Colon (tissue), 2 donors: Measurements from ENCODE around the gene UCK2.

Experiments
- FAIRE-seq: peaks from 2 replicates; lab custom pipeline; 2012; peaks lifted over from hg19 to GRCh38; lab: Jason Lieb, UNC
- donor health status: control.
- donor health status: control.

UCK2 gene

DNA sequence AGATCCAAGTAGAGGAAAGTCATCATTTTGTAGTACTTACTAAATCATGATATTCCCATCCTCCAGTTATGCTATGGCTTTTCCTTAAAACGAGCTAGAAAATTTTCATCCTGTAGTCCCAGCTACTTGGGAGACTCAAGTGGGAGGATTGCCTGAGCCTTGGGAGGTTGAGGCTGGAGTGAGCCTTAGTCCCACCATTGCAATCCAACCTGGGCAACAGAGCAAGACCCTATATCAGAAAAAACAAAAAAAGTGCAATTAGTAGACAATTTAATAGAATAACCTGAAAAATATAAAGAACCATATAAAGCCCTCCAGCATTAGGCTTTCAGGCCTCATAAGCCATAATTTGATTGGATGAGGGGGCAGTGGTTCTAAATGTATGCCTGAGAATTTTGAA is 6.8 kb downstream of the UCK2 start:
- no peak for FAIRE-seq

DNA sequence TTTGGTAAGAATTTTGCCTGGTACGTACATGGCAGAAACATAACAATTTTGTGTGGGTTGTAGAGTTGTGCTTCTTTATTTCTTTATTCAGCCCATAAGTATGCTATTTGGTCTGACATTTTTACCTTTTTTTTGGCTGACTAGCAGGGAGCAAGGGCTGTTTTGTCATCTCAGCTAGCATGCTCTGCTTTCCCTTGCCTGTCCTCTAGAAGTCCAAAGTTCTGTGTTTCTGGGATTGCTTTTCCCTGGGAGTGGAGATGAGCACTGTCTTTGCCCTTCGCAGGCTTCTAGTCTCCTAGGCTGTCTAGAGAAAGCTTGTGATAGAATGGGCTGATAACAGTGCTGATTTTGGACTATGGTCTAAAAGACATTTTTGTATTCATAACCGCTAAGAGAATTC is 7.5 kb downstream of the UCK2 start:
- FAIRE-seq: no peak

DNA sequence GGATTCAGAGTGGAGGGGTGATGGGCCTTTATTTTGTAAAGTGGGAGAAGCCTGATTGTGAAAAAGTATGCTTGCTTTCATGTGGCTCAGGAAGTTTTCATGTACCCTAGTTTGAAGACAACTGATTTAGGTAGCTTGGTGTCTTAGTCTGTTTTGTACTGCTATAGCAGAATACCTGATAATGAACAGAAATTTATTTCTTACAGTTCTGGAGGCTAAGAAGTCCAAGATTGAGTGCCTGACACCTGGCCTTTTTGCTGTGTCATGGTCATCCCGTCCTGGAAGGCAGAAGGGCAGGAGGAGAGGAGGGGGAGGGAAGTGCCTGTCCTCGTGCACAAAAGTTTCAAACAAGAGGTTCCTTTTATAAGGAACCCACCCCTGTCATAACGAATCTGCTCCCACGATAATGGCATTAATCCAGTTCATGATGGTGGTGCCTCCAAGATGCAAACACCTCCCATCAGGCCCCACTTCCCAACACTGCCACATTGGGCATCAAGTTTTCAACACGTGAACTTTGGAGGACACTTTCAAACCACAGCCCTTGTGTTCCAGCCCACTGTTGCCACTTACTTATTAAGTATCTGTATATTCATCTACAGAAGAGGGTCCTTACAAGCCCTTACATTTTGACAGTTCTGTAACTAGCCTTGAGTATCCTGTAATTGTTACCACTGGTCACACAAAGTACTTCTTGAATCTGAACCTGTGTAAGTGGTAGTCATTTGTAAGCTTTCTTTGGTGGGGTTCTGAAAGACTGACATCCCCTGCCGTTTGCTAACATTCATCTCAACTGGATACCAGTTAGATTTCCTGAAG is 9.5 kb downstream of the UCK2 start:
- FAIRE-seq: no peak

DNA sequence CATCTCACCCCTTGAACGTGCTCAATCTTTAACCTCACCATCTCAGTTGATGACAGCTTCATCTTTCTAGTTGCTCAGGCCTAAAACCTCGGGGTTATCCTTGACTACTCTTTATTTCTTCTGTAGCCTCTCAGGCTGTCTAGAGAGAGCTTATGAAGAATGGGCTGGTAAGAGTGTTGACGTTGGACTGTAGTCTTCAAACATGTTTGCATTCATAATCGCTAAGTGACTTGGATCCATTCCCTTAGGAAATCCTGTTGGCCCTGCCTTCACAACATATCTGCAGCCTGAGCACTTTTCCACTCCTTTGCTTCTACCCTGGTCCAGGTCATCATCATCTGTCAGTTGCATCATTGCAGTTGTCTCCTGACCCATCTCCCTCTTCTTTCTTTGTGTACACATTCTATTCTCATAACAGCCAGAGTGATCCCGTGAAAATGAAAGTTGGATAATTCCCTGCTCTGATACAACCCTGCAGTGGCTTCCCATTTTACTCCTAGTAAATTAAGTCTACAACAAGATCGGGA is 10.5 kb downstream of the UCK2 start:
- FAIRE-seq: no peak

DNA sequence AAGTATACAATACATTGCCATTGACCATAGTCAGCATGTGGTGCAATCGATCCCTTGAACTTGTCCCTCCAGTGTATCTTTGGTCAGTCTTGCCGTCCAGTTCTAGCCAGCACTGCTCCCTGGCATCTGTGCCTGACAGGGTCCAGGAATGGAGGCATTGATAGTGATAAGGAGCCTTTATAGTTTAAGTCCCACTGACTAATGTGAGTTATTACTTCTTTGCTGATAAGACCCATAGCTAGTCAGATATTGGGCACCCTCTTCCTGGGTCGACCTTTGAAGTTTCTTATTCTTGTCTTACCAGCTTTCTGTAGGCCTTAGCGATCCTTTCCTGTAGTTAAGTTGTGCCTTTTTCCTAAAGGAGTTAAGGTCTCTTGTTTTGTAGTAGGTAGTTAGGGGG is 13.0 kb downstream of the UCK2 start:
- no peak for FAIRE-seq

DNA sequence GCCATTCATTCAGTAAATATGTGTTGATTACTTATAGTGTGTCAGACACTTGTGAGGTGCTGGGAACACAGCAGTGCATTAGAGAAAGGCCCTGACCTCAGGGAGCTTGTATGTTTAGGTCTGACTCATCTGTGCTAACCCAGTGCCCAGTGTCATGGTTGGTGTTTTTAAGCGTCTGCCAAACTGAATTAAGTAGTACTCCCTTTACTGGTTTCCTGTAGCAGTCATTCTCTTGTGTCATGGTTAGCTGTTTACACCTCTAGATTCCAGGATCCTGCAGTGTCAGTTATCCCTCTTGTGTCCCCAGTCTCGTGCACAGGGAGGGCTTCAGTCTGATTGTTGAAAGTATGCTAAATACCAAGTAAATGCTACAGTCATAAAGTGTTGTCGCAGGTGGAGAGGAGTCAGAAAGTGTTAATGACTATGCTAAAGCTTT is 14.2 kb downstream of the UCK2 start:
- no peak for FAIRE-seq

DNA sequence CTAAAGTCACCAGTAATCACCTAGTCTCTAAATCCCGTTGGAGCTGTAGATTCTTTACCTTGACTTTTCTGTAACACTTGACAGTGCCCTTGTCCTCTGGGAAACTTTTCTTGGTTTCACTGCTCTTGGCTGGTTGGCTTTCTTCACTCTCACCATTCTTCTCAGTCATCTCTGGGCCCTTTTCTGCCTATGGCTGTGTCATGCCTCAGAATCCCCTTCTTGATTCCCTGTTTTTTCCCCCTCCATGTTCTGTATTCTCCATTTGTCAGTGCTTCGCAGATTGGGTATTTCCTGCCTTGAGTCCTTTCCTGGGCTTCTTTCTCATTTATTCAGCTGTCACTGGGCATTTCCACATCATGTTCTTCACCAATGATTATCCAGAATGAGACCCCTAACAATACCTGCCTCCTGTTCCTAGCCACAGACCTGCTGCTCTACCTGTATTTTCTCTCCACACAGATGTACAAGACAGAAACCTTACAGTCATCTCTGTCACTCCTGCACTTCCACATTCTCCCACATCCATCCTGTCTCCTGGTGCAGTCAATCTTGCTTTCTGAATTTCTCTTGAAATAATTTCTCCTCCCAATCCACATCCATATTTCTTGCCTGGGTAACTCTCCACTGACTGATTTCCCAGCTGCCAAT is 14.7 kb downstream of the UCK2 start:
- no peak for FAIRE-seq

DNA sequence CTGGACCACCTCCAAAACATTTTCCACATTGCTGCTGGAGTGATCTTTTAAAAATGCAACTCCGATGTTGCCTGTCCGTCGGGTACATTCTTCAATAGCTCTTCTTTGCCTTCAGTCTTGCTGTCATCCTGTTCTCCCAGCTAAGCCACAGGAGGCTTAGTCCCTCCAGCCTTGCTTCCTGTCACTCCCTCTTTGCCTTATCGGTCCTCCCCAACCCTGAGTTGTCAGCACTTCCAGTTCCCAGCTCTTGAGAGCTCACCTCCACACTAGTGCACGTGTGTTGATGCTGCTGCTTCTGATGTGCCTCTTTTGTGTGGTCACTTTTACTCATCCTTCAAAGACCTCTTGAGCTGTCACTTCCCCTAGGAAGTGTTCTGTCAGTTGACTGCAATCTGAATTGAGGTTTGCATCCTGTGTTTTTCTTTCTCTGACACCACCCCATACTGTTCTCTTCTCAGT is 15.3 kb downstream of the UCK2 start:
- FAIRE-seq: no peak

DNA sequence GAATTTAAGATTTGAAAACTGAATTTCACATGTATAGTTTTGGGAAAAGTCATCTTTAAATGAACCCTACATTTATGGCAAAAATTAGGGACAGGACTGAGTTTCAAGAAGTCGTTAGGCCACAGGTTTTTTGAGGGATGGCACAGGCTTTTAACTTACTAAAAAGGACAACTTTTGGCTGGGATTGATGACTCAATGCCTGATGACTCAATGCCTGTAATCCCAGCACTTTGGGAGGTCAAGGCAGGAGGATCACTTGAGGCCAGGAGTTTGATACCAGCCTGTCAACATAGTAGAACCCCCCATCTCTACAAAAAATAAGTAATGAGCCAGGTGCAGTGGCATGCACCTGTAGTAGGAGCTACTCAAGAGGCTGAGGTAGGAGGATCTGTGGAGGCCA is 15.9 kb downstream of the UCK2 start:
- no peak for FAIRE-seq

DNA sequence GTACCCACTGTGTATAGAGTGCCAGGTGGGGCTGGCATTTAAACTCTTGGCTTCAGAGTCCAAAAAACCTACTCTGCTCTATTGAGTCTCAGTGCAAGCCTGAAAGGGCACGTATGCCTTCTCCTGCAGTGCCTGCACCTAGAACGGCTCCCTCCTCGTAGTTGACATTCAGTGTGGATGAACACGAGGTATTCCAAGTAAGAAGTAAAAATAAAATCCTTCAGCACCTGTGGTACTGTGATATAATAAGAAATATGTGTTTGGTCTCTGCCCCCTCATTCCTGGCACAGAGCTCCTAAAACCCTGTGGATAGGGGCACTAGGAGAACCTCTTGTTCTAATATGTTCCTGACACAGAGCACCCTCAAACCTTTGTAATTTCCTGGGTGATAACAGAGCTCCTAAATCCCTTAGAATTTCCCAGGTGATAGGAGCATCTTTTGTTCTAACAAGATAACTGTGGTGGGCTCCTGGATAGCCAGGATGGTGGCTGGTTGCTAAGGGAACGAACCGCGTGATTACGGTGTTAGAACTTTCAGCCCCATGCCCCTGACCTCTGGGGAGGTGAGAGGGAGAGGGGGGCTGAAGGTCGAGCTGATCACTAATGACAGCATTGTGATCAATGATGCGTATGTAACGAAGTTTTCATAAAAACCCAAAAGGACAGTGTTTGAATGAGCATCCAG is 16.8 kb downstream of the UCK2 start:
- no peak for FAIRE-seq

DNA sequence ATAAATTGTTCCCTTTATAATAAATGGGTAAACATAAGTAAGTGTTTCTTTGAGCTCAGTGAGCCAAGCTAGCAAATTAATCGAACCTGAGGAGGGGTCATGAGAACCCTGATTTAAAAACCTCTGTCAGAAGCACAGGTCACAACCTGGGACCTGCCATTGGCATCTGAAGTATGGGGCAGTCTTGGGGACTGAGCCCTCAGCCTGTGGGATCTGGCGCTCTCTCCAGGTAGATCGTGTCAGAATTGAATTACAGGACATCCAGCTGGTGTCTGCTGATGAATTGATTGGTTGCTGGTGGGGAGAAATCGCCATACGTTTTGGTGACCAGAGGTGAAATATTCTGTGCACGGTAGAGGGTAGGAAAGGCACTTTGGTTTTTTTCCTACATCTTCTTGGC is 17.5 kb downstream of the UCK2 start:
- FAIRE-seq: no peak

DNA sequence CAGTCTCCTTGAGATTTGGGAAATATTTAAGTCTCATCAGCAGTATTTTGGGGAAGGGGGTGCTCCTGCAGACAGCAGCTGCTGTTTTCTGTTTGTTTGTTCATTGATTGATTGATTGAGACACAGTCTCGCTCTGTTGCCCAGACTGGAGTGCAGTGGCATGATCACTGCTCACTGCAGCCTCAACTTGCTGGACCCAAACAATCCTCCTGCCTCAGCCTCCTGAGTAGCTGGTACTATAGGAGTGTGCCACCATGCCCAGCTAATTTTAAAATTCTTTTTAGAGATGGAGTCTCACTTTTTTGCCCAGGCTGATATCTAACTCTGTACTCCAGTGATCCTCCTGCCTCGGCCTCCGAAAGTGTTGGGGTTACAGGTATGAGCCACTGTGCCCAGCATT is 18.2 kb downstream of the UCK2 start:
- no peak for FAIRE-seq

DNA sequence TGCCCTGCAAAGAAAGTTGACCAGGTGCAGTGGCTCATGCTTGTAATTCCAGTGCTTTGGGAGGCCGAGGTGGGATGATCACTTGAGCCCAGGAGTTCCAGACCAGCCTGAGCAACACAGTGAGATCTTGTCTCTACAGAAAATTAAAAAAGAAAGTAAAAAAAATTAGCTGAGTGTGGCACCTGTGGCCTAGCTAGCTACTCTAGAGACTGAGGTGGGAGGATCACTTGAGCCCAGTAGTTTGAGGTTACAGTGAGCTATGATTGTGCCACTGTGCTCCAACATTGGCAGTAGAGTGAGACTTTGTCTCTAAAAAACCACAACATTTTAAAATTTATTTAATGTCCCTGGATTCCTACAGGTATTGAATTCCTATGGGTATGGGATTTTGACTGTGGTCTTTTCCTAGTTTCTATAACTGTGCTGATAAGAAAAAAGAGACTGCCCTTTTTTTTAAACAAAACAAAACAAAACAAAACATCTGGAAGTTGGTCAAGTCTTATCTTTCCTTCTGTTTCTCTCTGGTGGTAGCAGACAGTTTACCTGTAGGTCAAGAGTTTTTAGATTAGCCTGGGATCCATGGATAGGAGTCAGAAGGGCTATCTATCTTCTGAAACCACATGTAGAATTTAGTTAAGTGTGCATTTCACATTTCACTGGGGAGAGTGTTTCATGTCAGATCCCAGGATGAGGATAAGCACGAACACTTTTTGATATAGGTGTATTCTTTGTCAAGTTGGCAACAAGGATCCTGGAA is 18.8 kb downstream of the UCK2 start:
- no peak for FAIRE-seq

DNA sequence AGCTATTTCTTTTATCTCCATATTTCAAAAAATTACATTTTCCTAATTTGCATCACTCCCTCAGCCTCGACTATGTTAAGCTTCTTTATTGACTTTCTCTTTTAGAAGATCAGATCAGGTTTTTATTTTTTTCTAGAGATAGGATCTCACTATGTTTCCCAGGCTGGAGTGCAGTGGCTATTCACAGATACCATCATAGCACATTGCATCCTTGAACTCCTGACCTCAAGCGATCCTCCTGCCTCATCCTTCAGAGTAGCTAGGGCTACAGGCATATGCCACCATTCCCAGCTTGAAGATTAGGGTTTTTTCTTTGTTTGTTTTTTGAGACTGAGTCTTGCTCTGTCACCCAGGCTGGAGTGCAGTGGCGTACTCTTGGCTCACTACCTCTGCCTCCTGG is 20.1 kb downstream of the UCK2 start:
- FAIRE-seq: no peak

DNA sequence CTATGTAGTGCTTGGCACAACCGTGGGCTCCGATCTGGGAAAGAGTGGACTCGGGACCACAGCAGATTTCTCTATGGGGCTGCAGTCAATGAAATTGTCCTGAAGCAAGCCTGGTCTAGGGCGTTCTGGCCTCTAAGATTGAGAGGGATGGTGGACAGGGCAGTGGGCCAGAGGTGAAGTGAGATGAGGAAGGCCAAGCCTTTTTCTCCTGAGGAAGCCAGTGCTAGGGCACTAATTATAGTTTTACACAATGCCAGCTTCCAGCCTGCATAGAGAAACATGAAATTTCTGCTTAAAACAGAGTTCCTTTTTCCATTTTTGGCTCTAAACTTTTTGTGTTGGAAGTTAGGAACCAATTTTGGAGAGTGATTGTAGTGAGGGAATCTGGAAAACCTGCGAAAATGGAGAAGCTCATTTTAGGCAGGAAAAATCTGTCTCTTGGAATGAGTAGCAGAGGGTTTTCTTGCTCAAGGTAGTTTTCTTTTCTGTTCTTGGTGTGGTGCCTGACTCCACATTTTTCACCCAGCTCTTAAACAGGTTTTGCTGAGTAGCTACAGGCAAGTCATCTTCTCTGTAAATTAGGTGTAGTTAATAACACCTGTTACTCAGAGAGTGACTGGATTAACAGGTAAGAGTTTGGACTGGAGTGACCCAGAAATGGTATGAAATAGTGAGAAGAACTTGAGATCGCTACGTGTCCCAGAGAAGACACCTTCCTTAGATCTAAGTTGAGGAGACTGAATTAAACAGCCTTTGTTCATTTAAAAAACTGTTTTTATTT is 22.1 kb downstream of the UCK2 start:
- FAIRE-seq: no peak

DNA sequence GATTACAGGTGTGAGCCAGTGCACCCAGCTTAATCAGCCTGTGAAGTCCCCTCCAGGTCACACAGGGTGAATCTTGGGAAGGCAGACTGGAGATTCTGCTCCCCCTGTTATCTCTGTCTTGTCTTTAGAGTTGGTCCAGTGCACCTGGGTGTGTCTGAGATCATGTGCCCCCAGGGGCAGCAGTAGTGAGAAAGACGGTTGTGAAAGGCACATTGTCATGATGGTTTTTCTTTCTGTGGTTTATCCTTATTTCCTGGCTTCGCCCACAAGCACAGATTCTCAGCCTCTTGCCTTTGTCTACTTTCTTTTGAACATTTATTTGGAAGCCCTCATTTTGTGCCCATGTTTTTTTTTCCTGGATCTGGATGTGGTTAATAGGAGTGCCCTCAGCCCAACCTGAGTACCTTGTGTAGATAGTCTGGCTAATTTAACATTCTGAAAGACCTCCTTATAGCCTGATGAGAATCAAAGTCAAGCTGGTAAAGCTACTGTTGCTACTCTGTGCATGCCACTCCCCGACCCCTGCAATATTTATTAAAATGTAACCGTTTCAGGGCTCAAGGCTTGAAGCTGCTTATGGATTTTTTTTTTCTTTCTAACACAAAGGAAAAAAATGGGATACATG is 23.7 kb downstream of the UCK2 start:
- FAIRE-seq: no peak

DNA sequence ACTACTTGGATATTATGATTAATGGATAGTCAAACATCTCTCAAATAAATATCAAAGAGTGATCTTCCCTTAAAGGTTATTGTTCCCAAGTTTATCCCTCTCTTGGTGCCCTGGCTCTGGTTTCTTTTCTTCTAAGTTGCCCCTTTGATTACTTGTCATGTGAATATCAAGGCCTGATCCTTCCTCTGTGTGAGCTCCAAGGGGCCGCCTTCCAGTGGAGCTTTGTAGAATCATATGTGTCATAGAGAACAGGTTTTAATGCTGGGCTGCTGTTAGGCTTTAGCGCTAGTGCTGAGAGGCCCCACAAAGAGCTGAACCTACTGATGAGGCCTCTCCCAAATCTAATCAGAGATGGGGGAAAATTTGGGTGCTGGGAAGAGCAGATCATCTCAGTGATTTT is 25.5 kb downstream of the UCK2 start:
- no peak for FAIRE-seq

DNA sequence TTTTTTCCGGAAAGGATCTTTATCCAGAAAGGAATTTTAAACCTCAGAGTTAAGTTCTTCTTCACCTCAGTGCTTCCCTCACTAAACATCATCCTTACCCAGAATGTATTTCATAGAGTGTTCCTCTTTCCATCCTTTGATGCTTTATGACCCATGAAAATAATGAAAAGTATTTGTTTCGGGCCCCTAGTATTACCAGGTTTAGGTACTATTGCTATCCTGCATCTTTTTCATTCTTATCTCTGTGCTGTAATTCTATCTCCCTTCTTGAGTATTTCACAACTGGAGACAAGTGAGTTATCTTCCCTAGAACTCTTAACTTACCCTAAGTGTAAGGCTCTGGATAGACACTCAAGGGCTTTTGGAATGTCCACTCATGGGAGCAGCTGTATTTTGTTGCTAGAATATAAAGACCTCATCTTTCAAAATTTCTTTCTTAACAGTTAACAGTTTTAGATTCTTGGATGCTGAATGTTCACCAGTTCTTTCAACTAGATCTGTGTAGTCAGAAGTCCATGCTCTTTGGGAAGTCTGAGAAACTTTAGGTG is 26.2 kb downstream of the UCK2 start:
- FAIRE-seq: no peak

DNA sequence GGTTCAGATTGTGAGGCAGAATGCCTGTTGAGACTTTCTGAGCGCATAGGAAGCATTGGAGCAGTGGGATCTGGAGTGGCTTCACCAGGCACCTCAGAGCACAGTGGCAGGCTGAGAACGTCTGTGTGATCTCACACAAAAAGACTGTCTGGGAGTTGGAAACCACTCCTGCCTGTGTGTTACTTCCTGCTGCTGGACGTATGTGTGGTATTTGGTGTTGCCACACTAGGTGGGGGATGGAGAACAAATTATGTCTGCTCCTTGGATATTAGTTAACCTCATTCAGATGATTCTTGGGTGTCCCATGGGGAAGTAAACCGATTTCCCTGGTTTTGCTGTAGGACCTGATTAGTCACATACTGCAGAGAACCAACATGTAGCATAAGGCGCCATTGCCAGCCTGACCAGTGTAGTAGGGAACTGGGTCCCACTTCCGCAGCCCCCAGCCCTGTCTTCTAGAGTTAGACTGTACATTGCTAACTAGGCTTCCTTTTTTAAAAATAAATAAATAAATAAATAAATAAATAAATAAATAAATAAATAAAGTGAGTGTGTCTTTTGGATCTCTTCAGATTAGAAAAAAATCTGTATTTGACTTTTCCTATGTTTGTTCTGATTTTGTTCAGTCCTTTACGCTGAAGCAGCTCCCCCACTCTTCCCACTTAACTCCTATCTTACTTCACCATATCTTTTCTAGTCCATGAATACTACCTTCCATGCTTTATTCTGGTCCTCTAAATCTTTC is 26.9 kb downstream of the UCK2 start:
- no peak for FAIRE-seq
